ENCODE measurements around the gene TK2. TPM values are rescaled to one million over a fixed set of nuclear protein-coding genes. Genes with fewer than 3 reads are reported as not detected.

Gene TK2
- polyA plus RNA-seq, 2 of the 4 experiments (the other 2 are of a cell fraction) = 13.9 to 29.5 TPM

GRCh38 chr16:66510298-66510697, 39.6 kb downstream of the TK2 start:
- Histone ChIP-seq H3K4me3 (no peak overlapping the region), H3K27ac (peak overlapping the region; percentile 95 to 97), H3K4me1 (peaks cover 84% of the 10 kb centered on the region), H3K9me3 (peaks cover 9% of the 10 kb centered on the region), H3K4me2 (peak overlapping the region; percentile 86; the same call in 2 of the 3 replicates)
- no peak for DNase-seq (ENCODE audit: low read depth in 1 of 2, low spot score in 1 of 2)
- POLR2A ChIA-PET = no interaction called here
- WGBS (ENCODE audit: missing lambda C conversion rate) = 91% methylated on average over 5 of the region's 5 CpGs
- no peak for FAIRE-seq
- ATAC-seq = no peak
- CTCF ChIA-PET = interaction anchor here (0.9 to 8.2 kb wide), 7 partner anchors 28 to 241 kb away, joined by 3 to 68 read pairs (median 6); partner anchors contain the start of genes CKLF and DYNC1LI2
- no peak for TF ChIP-seq BHLHE40 (IDR thresholded peaks at IDR 0.05; ENCODE audit: low read depth, low read length)
- TF ChIP-seq NPAS2 (CRISPR knock-in tag; IDR thresholded peaks at IDR 0.05; ENCODE audit: borderline replicate concordance) = no peak
- TF ChIP-seq ZFP36 (IDR thresholded peaks at IDR 0.05; ENCODE audit: borderline replicate concordance, partially characterized antibody) = no peak
- TF ChIP-seq GATA3 (IDR thresholded peaks at IDR 0.05; ENCODE audit: borderline replicate concordance) = no peak
- no peak for TF ChIP-seq JUN (IDR thresholded peaks at IDR 0.05)
- no peak for TF ChIP-seq RCOR1 (IDR thresholded peaks at IDR 0.05; ENCODE audit: low read depth, low read length)
- TF ChIP-seq CEBPB (IDR thresholded peaks at IDR 0.05) = no peak
- TF ChIP-seq MAX (IDR thresholded peaks at IDR 0.05) = no peak
- no peak for TF ChIP-seq FOSB (CRISPR knock-in tag; IDR thresholded peaks at IDR 0.05)
- no peak for TF ChIP-seq SMC3 (IDR thresholded peaks at IDR 0.05)
- TF ChIP-seq EHF (CRISPR knock-in tag; IDR thresholded peaks at IDR 0.05) = no peak
- no peak for TF ChIP-seq RAD21 (conservative IDR thresholded peaks at IDR 0.05 in 1 of 2, IDR thresholded peaks at IDR 0.05 in 1 of 2)
- no peak for TF ChIP-seq HEYL (CRISPR knock-in tag; IDR thresholded peaks at IDR 0.05)
- TF ChIP-seq PHF8 (IDR thresholded peaks at IDR 0.05; ENCODE audit: borderline replicate concordance, low read depth) = no peak
- no peak for TF ChIP-seq JUNB (IDR thresholded peaks at IDR 0.05)
- no peak for TF ChIP-seq POLR2AphosphoS2 (conservative IDR thresholded peaks at IDR 0.05; ENCODE audit: low read length)
- TF ChIP-seq SREBF2 (IDR thresholded peaks at IDR 0.05) = no peak
- TF ChIP-seq PBX3 (IDR thresholded peaks at IDR 0.05) = no peak
- no peak for TF ChIP-seq HDAC2 (IDR thresholded peaks at IDR 0.05)

GRCh38 chr16:66509576-66509975, 40.3 kb downstream of the TK2 start:
- peaks cover 9% of the 10 kb centered on the region for H3K9me3 ChIP-seq
- H3K4me1 ChIP-seq = peaks cover 79% of the 10 kb centered on the region
- H3K4me2 ChIP-seq = peak overlapping the region; percentile 66; the same call in 1 of the 3 replicates
- H3K4me3 ChIP-seq = no peak overlapping the region
- FAIRE-seq = no peak
- no peak for TF ChIP-seq HMGXB4 (CRISPR knock-in tag; IDR thresholded peaks at IDR 0.05; ENCODE audit: borderline replicate concordance)
- TF ChIP-seq JUN (IDR thresholded peaks at IDR 0.05) = no peak
- no peak for TF ChIP-seq CHD2 (IDR thresholded peaks at IDR 0.05; ENCODE audit: low read length, partially characterized antibody)
- no peak for TF ChIP-seq ATOH8 (CRISPR knock-in tag; IDR thresholded peaks at IDR 0.05; ENCODE audit: low read depth)
- TF ChIP-seq SMC3 (IDR thresholded peaks at IDR 0.05) = no peak
- no peak for TF ChIP-seq RNF2 (IDR thresholded peaks at IDR 0.05; ENCODE audit: borderline replicate concordance, low read depth)
- no peak for TF ChIP-seq CTCF (IDR thresholded peaks at IDR 0.05)
- ChIA-PET CTCF (interaction anchor here (0.7 to 8.2 kb wide), 6 partner anchors 22 to 104 kb away, joined by 3 to 68 read pairs (median 6); no protein-coding TSS in a partner anchor), POLR2A (interaction anchor here (1.9 kb wide), 1 partner anchor 43 kb away, joined by 7 read pairs; the partner anchor contains the start of gene CKLF)
- DNase-seq (ENCODE audit: low read depth in 1 of 2, low spot score in 1 of 2) = no peak
- no peak for ATAC-seq
- H3K27ac ChIP-seq = peak overlapping the region; percentile 95 to 97
- 88% methylated on average over 5 of the region's 5 CpGs for WGBS (ENCODE audit: missing lambda C conversion rate)
